GM19467 (cell line): ENCODE measurements around the gene RPP21.

ENCODE experiments used
- ATAC-seq: cut with Tn5 transposase; IDR thresholded peaks from one replicate; pipeline ENCODE4 v1.9.1; 2021; ENCODE audit warnings: mild to moderate bottlenecking, moderate library complexity; ENCODE audit not compliant: unreplicated experiment

Gene RPP21

DNA sequence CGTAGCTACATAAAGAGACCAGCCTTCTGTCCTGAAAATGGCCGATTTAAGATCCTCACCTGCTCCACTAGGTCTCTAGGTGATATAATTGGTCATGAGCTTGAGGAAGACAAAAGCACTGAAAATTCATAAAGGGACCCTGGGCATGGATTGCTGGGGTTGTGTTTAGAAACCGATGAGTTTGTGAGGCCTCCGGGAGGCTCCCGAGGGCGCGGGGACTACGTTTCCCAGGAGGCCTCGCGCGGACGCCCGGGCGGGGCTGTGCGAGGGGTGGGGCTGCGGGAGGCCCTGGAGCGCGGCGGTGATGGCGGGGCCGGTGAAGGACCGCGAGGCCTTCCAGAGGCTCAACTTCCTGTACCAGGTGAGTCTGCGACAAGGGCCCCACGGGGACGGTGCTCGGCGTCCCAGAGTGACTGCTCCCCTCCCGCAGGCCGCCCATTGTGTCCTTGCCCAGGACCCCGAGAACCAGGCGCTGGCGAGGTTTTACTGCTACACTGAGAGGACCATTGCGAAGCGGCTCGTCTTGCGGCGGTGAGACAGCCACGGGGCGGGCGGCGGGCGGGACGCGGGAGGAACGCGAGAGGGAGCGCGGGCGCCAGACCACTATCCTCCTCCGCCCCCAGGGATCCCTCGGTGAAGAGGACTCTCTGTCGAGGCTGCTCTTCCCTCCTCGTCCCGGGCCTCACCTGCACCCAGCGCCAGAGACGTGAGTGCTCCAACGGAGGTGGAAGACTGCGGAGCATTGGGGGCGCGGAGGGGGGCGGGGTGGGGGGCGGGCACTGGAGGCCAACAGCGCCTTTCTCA is at the start of gene RPP21:
Gene RPP21 (plus strand): TSS at position 289 of the 804 bp plus-strand sequence. CDS start 16 bp downstream, at position 305.
- ATAC-seq, result peak; percentile 92

DNA sequence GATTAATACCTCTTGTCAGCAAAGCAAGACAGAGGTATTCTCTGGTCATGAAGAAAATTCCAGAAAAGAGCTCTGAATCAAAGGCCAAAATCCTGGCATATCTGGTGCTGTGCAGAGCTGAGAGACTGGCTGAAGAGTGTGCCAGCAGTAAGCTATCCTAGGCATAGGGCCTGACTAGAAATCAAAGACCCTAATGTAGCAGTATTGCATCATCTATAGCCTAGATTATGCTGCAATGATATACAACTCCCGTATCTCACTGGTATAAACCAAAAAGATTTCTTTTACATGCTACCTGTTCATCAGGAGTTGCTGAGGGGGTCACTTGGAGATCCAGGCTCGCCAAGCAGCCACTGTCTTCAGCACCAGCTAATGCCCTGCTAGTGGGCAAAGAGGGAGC is 49.1 kb upstream of the RPP21 start:
- ATAC-seq, result no peak

GRCh38 chr6:30304002-30304401 is 41.0 kb upstream of the RPP21 start:
- ATAC-seq, result no peak

GRCh38 chr6:30311101-30311500 is 33.9 kb upstream of the RPP21 start:
- ATAC-seq, result no peak

DNA sequence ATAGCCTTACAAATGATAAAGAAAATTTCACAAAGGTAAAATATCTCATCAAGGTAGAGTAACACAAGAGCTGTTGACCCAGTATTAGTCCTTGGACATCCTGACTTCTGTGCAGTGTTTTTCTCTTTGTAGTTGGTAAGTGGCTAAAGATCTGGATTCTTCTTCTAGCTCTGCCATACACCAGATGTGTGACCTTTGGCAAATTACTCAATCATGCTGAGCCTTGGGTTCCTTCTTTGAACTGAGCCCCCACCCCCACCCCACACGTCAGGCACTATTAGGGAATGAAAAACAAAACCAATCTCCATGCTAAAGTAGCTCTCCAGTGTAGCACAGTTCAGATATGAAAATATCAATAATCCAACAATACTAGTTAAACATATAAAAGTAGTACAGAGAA is 33.3 kb upstream of the RPP21 start:
- ATAC-seq, result no peak

DNA sequence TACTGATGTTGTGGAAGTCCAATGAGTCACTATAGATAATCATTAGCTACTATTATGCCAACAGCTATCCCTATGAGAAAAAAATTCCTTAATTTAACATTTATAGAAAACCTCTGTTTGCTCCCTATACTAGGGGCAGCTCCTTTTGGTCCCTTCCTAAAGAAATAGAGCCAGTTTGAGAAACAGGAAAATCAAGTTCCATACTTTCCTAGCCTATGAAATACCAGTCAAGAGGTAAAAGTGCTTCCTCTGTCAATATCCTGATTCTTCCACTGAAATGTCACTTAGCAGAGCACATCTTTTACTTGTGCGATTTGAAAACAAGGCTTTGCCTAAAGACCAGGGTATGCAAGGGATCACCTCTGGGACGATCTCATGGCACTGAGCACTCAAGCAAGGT is 32.7 kb upstream of the RPP21 start:
- no peak for ATAC-seq

- ATAC-seq, result no peak
These were observed 32.2 kb upstream of the RPP21 start for GRCh38 chr6:30312676-30313321.

- no peak for ATAC-seq
These were observed 29.8 kb upstream of the RPP21 start for GRCh38 chr6:30315156-30315555.

DNA sequence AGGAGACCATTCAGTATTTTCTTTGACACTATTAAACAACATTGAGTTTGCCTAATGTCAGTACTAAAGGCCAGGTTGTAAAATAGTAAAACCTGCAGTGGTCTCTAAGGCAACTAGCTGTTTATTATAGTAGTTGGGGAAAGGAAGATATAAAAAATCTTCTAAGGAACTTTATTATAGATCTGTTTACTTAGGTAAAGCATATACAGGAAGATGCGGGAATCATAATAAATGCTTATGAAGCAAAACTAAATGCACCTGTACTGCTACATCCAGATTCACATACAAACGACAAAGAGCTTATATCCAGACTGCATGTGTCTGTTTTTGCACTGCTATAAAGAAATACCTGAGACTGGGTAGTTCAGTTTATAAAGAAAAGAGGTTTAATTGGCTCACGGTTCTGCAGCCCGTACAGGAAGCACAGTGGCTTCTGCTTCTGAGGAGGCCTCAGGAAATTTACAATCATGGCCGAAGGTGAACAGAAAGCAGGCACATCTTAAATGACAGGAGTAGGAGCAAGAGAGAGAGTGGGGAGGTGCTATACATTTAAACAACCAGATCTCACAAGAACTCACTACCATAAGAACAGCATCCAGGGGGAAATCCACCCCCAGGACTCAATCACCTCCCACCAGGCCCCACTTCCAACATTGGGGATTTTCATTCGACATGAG is 26.9 kb upstream of the RPP21 start:
- ATAC-seq, result no peak

GRCh38 chr6:30319146-30319835 is 25.7 kb upstream of the RPP21 start:
- no peak for ATAC-seq

- no peak for ATAC-seq
These were observed 23.1 kb upstream of the RPP21 start for GRCh38 chr6:30321692-30322388.

- no peak for ATAC-seq
These were observed 22.1 kb upstream of the RPP21 start for GRCh38 chr6:30322527-30323501.

DNA sequence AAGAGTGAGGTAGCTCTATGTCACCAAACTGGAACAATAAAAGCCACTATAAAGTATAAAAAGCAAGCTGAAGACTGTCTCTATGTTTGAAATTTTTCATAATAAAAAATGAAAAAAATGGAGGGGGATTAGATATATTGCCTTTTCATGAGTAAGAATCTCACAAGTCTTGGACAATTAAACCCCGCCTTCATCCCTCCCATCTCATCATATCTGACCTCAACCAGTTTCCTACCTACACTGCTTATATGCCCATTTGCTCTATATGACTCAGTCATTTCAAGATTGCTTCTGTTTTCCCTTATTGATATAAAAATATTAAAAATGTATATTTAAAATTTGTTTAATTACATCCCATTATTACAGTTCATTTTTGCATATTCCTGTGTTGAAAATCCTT is 21.1 kb upstream of the RPP21 start:
- no peak for ATAC-seq

GRCh38 chr6:30325150-30325872 is 19.6 kb upstream of the RPP21 start:
- ATAC-seq, result no peak

- ATAC-seq, result peak; percentile 20
These were observed 19.0 kb upstream of the RPP21 start for GRCh38 chr6:30325873-30326525.

DNA sequence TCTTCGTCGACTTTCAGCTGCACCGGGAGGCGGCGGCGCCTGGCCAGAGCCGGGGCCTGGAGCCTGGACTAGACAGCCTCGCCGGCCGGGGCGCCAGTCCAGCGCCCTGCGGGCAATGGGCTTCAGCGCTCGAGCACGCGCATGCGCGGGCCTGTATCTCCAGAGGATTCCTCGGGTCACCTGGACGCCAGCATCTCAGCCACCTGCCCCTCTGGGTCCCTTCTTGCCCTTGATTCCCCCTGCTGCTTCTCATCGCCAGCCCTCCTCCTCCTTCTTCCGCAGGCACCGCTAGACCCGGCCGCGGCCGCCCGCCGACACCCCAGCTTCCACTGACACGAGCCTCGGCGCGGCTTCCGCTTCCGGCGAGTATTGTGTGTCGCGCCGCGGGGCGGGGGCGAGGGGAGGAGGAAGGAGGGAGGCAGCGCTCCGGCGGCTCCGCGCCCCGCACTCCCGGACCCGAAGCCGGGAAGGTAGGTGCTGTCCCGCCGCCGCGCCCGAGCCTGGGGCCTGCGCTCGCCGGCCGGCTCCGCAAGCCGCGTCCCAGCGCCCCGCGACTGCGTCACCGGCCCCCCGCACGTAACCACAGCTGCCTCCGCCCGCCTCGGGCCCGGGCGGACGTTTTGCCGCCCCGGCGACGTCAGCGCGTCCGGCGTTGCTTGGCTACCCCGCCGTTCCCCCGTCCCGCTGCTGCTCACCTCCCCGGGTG is 18.3 kb upstream of the RPP21 start, which contains the start of gene TRIM39:
Gene TRIM39 (plus strand): TSS at position 402 of the 706 bp plus-strand sequence. CDS start 2,391 bp downstream, outside the sequence.
- ATAC-seq, result peak; percentile 59

DNA sequence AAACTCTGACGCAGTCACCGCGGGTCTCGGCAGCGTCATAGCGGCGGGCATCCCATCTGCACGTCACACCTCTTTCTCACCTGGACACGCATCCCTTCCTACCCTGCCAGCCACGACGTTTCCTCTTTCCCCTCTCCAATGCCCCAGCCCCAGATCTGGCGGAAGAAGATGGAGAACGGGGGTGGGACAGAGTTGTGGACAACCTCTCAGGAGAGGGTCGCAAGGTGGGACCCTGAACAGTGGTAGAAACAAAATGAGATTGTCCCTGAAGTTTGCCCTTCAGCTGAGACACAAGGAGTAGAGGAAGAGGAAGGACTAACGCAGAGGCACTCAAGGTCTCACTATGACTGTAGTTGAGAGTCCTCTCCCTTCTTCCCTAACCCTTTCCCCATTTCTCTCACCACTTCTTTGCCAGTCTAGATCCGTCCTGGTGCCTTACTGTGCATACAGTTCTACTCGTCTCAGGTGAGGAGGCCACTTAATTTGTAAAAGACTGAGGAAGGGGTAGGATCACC is 17.7 kb upstream of the RPP21 start:
- ATAC-seq, result no peak
